Body of pancreas (tissue), 4 donors: ENCODE measurements around the gene NRP1.

Experiments used
- POLR2A ChIP-seq, 3 donors: fragments of 450-650 bp; IDR thresholded peaks; one replicate each; pipeline ENCODE4 v1.6.1; 2016; ENCODE audit warnings: antibody characterized with exemption in 3 of 3, mild to moderate bottlenecking in 2 of 3
- TF ChIP-seq, protein P1 (sequence below), 7 experiments: fragments of 450-650 bp in 4 of 7; fragments of 200-600 bp in 3 of 7; sonication (generic) in 3 of 7; IDR thresholded peaks; one replicate each; pipeline ENCODE4 v1.5.1; 2016 to 2019; ENCODE audit warnings: antibody characterized with exemption in 7 of 7

DNA sequence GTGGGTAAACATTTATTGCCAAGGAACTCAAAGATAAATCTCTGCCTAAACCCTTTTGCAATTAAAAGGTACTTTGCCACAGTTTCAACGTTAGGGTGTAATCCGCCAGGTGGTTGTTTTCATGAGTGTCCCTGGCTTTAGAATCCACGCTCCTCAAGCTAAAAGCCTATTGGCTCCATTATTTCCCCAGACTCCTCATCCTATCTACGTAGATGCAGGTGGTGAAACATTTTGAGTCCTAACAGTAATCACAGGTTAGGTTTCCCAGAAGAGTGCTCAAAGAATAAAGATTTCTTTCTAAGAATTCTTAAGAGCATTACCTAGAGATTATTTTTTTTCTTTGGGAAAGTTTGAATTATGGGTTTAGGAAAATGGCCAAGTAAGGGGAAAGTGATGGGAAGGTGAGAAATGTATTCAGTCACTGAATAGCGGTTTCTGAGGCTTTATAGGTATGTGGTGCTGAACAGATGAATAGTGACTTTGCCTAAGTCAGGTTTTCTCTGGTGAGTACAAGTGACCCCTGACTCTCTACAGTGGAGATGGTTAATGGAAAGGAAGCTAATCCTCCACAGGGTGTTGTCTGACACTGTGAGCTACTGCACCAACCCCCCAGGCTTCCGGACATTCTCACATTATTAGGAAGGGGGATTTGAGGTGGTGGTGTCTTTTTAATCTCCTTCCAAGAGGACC is 60.2 kb downstream of the NRP1 start:
- TF ChIP-seq POLR2A (IDR thresholded peaks at IDR 0.05), result no peak
- TF ChIP-seq, protein P1, sequence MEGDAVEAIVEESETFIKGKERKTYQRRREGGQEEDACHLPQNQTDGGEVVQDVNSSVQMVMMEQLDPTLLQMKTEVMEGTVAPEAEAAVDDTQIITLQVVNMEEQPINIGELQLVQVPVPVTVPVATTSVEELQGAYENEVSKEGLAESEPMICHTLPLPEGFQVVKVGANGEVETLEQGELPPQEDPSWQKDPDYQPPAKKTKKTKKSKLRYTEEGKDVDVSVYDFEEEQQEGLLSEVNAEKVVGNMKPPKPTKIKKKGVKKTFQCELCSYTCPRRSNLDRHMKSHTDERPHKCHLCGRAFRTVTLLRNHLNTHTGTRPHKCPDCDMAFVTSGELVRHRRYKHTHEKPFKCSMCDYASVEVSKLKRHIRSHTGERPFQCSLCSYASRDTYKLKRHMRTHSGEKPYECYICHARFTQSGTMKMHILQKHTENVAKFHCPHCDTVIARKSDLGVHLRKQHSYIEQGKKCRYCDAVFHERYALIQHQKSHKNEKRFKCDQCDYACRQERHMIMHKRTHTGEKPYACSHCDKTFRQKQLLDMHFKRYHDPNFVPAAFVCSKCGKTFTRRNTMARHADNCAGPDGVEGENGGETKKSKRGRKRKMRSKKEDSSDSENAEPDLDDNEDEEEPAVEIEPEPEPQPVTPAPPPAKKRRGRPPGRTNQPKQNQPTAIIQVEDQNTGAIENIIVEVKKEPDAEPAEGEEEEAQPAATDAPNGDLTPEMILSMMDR (IDR thresholded peaks at IDR 0.05), result no peak
